ENCODE measurements around the gene NSRP1. TPM values are rescaled to one million over a fixed set of nuclear protein-coding genes. Genes with fewer than 3 reads are reported as not detected.
A peak's percentile ranks its signal among the peaks of the same experiment; 100 is the strongest.

The NSRP1 gene
- total and polyA plus RNA-seq, 2 of the 4 experiments (the other 2 are of a cell fraction) = 3.4 to 14.2 TPM

DNA sequence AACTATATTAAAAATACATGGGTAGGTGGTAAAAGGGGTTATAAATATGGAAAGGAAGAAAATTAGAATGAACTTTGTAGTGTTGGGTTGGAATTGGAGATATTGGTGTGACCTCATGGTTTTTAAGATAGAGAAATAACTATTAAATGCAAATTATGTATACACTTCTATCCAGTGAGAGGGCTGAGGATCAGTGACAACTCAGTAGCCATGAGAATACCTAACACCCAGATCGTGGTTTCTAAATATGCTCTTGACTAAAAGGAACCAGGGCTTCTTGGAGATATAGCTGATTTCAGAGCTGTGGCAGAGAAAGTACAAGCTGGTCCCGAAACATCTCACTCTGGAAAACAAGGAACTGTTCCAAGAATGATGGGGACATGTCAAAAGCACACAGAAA lies 74.5 kb downstream of the NSRP1 start:
- ATAC-seq (ENCODE audit: low read depth) = no peak
- CTCF ChIA-PET = no interaction called here

More for the DNA sequence above, 74.5 kb downstream of the NSRP1 start:
- no peak overlapping the region for H2AK9ac ChIP-seq (replicated peaks; ENCODE audit: low read depth, low read length, poor library complexity)
- no peak overlapping the region for H3K14ac ChIP-seq (replicated peaks; ENCODE audit: low read depth, low read length)
- no peak overlapping the region for H3K27ac ChIP-seq (ENCODE audit: insufficient read depth, low read length)
- H4K5ac ChIP-seq (ENCODE audit: low read depth, low read length) = no peak overlapping the region
- 0 out of 2 replicates have a peak, but pooled peaks cover 1% of the 10 kb centered on the region for H3K36me3 ChIP-seq (ENCODE audit: control insufficient read depth, insufficient read depth, low read length)
- no peaks in the 10 kb centered on the region for H3K4me1 ChIP-seq (ENCODE audit: control insufficient read depth, insufficient read depth, low read length)
- H3K9me1 ChIP-seq (ENCODE audit: insufficient read depth, low read length) = no peaks in the 10 kb centered on the region; the same call in 1 of the 2 replicates
- H2BK120ac ChIP-seq (ENCODE audit: low read depth, low read length) = no peak overlapping the region
- no peak overlapping the region for H3K9ac ChIP-seq (ENCODE audit: low read depth, low read length)
- no peak overlapping the region for H3K4ac ChIP-seq (ENCODE audit: low read depth, low read length)
- no peak overlapping the region for H2BK20ac ChIP-seq (ENCODE audit: low read depth, low read length)
- no peak overlapping the region for H4K8ac ChIP-seq (ENCODE audit: low read depth in 2 of 2, low read length in 2 of 2)
- dilution Hi-C loops (cut with HindIII; ENCODE audit: low sequenced_read_pairs, unreplicated experiment) = no loop called here
- WGBS, 2 experiments (ENCODE audit: extremely low coverage in 2 of 2, insufficient read length in 1 of 2) = no CpG with 5 or more reads among the region's 2 CpGs
- H3K27me3 ChIP-seq (ENCODE audit: control insufficient read depth, insufficient read depth, low read length) = no peaks in the 10 kb centered on the region
- POLR2A ChIA-PET (ENCODE audit: unreplicated experiment) = no interaction called here
- H4K20me1 ChIP-seq (ENCODE audit: insufficient read depth, low read length) = no peaks in the 10 kb centered on the region
- no peaks in the 10 kb centered on the region for H3K9me3 ChIP-seq (ENCODE audit: control insufficient read depth, insufficient read depth, low read length)
- no peak overlapping the region for H3K23ac ChIP-seq (ENCODE audit: low read depth, low read length)
- no peak overlapping the region for H2BK15ac ChIP-seq (ENCODE audit: low read depth, low read length)
- no peak overlapping the region for H3K4me3 ChIP-seq (ENCODE audit: insufficient read depth, low read depth, low read length)
- H4K91ac ChIP-seq (ENCODE audit: insufficient read depth, low read depth, low read length) = no peak overlapping the region
- in situ Hi-C loops (cut with MboI; ENCODE audit: low sequenced_read_pairs) = no loop called here
- no peak for DNase-seq
- no peak overlapping the region for H3K56ac ChIP-seq (ENCODE audit: extremely low read depth, insufficient read depth, low read length)
- H3K79me1 ChIP-seq (ENCODE audit: low read depth in 1 of 2, low read length in 2 of 2) = no peaks in the 10 kb centered on the region
- no peak overlapping the region for H2AK5ac ChIP-seq (ENCODE audit: low read depth, low read length)
- BruUV-seq (replicated peaks) = no TSS peak
- no peak overlapping the region for H2AFZ ChIP-seq (replicated peaks; ENCODE audit: low read length, poor library complexity)
- intact Hi-C loops (cut with micrococcal nuclease) = no loop called here
- no peak overlapping the region for H2BK5ac ChIP-seq (ENCODE audit: low read depth, low read length, poor library complexity, severe bottlenecking)
- no peak for TF ChIP-seq CEBPB (IDR thresholded peaks at IDR 0.05; ENCODE audit: low read depth, low read length)
- peak; percentile 74 for TF ChIP-seq RFX5 (IDR thresholded peaks at IDR 0.05; ENCODE audit: low read depth, low read length)
- no peak for TF ChIP-seq BHLHE40 (IDR thresholded peaks at IDR 0.05; ENCODE audit: low read depth, low read length)
- no peak overlapping the region for H3K18ac ChIP-seq (ENCODE audit: low read depth, low read length)
- H3K4me2 ChIP-seq (ENCODE audit: low read depth, low read length) = no peak overlapping the region

All from IMR-90 (cell line).